Epithelial cell of esophagus (primary cell): ENCODE results near the gene CHN2.

ENCODE experiments used
- DNase-seq: peaks from one replicate; pipeline ENCODE4 v3.0.0; 2010; ENCODE audit warnings: low read depth
- H3K4me3 ChIP-seq: 2 replicates; pipeline ENCODE4 v1.5.1; 2011; ENCODE audit warnings: mild to moderate bottlenecking, low read length, control low read depth
- TF ChIP-seq, protein P1 (sequence below): IDR thresholded peaks from 2 replicates; pipeline ENCODE4 v1.5.1; 2011; ENCODE audit warnings: low read depth, mild to moderate bottlenecking, low read length, control low read depth, inconsistent platforms; ENCODE audit not compliant: insufficient read depth; ENCODE audit errors: missing control alignments

Gene CHN2

DNA sequence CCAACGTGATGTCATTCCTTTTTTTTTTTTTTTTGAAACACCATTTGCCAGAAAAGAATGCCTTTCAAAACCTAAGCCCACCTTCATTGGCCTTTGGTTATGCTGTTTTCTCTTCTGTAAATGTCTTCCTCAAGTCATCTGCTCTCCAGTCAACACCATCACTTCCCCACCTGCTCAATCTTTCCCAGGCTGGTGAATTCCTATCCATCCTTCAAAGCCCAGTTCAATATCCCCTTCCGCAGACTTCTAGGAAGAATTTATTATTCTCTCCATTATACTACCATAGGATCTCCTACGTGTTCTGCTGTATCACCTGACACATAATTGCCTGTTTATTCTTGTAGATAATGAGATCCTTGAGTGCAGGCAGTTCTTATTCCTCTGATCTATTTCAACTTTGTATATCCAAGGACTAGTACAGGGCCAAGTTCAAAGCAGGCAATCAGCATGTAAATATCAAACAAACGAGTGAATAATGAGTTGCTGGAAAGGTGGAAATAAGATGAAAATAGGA lies 295.6 kb downstream of the CHN2 start:
- H3K4me3 ChIP-seq: no peak overlapping the region
- DNase-seq: no peak
- TF ChIP-seq, protein P1, sequence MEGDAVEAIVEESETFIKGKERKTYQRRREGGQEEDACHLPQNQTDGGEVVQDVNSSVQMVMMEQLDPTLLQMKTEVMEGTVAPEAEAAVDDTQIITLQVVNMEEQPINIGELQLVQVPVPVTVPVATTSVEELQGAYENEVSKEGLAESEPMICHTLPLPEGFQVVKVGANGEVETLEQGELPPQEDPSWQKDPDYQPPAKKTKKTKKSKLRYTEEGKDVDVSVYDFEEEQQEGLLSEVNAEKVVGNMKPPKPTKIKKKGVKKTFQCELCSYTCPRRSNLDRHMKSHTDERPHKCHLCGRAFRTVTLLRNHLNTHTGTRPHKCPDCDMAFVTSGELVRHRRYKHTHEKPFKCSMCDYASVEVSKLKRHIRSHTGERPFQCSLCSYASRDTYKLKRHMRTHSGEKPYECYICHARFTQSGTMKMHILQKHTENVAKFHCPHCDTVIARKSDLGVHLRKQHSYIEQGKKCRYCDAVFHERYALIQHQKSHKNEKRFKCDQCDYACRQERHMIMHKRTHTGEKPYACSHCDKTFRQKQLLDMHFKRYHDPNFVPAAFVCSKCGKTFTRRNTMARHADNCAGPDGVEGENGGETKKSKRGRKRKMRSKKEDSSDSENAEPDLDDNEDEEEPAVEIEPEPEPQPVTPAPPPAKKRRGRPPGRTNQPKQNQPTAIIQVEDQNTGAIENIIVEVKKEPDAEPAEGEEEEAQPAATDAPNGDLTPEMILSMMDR: no peak

- H3K4me3 ChIP-seq: no peak overlapping the region
- DNase-seq: no peak
- TF ChIP-seq, protein P1: no peak
These were observed 299.8 kb downstream of the CHN2 start for GRCh38 chr7:29494350-29494749.

GRCh38 chr7:29495653-29496052 lies 301.1 kb downstream of the CHN2 start:
- H3K4me3 ChIP-seq: no peak overlapping the region
- TF ChIP-seq, protein P1: no peak
- DNase-seq: no peak

DNA sequence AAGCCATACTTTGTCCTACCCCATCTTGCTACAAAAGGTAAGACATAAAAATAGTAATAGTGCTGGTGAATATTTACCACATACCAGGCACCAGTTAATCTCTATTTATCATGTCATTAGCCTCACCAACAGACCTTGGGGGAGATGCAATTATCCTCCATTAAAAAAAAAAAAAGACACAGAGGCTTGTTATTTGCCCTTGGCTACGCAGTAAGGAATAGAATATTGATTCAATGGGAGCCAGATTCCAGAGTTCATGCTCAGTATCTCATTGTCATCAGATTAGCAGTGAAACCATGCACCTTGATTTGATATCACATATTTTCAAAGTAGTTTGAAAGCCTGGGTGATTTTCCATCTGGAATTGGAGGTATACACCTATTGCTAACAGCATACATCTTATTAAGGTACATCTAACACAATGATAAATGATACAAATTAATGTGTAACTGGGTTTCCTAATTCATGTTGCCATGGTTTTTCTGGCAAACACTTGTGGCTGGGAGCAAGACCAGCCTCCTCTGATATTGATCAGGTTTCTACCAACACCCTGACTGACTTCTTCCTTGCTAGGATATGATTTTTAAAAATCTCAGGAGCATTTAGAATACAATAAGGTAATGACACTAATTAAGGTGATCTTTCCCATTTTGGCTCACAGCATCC lies 301.9 kb downstream of the CHN2 start:
- H3K4me3 ChIP-seq: no peak overlapping the region
- TF ChIP-seq, protein P1: no peak
- DNase-seq: no peak

- TF ChIP-seq, protein P1: no peak
- H3K4me3 ChIP-seq: no peak overlapping the region
- no peak for DNase-seq
These were observed 305.4 kb downstream of the CHN2 start for GRCh38 chr7:29499932-29500331.

GRCh38 chr7:29500719-29501118 lies 306.1 kb downstream of the CHN2 start:
- TF ChIP-seq, protein P1: no peak
- DNase-seq: no peak
- no peak overlapping the region for H3K4me3 ChIP-seq

DNA sequence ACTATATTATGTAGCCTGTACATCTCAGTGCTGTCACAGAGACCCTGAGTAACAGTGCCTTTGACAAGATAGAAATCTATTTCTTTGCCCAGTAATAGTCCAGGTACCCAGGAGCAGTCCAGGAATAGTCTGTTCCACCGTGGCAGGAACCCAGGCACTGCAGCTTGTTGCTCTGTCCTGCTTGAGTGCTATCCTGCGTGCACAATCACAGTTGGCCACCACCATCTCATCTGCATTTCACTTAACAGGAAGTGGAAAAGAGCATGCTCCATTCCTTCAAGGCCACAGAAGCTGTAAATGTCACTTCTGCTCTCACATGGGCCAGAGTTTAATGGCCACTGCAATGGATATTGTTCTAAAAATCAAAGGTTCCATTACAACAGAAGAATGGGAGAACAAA lies 307.6 kb downstream of the CHN2 start:
- H3K4me3 ChIP-seq: no peak overlapping the region
- no peak for DNase-seq
- TF ChIP-seq, protein P1: no peak
